ENCODE data around the gene GH1. TPM values are rescaled to one million over a fixed set of nuclear protein-coding genes. Genes with fewer than 3 reads are reported as not detected.

The GH1 gene
- total RNA-seq, 3 donors from 2014 or later, result not detected

DNA sequence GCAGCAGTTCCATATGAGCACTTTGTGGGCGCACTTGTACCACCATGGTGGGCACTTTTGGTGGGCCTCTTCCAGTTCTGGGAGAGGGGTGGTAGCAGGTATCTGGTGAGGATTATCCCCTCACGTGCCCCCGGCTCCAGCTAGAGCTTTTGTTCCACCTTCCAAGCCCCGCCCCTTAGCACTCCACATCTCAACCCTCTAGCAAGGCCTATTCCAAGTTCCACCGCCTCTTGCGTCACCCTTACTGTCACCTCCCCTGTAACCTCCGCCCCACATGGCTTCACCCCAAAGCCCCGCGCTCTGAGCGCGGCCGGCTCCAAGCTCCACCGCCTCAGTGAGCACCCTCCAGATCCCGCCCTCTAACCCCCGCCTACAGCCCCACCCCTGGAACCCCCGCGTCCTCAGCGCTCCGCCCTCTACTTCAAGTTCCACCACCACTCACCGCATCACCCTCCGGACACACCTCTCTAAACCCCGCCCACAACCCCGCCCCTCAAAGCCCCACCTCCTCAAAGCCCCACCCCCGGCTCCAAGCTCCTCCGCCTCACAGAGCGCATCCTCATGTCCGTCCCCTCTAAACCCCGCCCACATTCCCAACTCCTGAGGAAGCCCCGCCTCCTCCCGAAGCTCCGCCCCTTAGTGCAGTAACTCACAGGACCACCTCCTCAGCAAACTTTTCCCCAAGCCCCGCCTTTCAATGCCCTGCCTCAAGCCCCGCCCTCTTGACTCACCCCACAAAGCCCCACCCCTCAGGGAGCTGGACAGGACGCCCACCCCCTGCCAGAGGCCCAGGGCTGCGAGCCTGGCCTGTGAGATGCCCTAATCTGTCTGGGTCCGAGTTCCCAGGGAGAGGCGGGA, 42.9 kb upstream of the GH1 start:
- TF ChIP-seq, protein P1, sequence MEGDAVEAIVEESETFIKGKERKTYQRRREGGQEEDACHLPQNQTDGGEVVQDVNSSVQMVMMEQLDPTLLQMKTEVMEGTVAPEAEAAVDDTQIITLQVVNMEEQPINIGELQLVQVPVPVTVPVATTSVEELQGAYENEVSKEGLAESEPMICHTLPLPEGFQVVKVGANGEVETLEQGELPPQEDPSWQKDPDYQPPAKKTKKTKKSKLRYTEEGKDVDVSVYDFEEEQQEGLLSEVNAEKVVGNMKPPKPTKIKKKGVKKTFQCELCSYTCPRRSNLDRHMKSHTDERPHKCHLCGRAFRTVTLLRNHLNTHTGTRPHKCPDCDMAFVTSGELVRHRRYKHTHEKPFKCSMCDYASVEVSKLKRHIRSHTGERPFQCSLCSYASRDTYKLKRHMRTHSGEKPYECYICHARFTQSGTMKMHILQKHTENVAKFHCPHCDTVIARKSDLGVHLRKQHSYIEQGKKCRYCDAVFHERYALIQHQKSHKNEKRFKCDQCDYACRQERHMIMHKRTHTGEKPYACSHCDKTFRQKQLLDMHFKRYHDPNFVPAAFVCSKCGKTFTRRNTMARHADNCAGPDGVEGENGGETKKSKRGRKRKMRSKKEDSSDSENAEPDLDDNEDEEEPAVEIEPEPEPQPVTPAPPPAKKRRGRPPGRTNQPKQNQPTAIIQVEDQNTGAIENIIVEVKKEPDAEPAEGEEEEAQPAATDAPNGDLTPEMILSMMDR (IDR thresholded peaks at IDR 0.05), result no peak
- no peak for TF ChIP-seq POLR2AphosphoS5 (IDR thresholded peaks at IDR 0.05)
- no peak for TF ChIP-seq POLR2A (IDR thresholded peaks at IDR 0.05)
- H3K4me3 ChIP-seq, result peak overlapping the region in 2 of 3 donors; percentile 7 to 50
- DNase-seq (ENCODE audit: low spot score in 2 of 2), result no peak
- no peaks in the 10 kb centered on the region for H3K27me3 ChIP-seq
- H3K4me1 ChIP-seq, result no peaks in the 10 kb centered on the region
- H3K9me3 ChIP-seq, result no peaks in the 10 kb centered on the region
- intact Hi-C loops (cut with DNase I; ENCODE audit: low total_unique reads), result no loop called here
- H3K36me3 ChIP-seq, result no peaks in the 10 kb centered on the region
- peak overlapping the region; percentile 56 to 92 for H3K27ac ChIP-seq

DNA sequence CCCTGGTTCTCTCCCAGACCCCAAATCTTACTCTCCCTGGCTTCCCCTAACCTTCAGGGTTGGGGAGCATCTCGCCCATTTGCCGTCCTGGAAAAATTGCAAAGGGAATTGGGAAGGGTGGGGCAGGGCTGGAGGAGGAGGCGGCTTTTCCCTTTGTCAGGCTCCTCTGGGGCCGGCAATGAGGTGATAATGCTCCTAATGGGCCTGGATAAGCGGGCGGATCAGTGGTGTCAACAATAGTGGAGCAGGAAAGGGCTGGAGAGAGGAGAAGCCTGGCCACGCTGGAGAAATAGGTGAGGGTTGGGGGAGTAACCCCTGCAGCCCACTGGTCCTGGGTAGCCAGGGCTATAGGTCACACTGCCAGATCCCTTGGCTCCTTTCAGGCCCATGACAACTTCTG, 41.8 kb upstream of the GH1 start:
- TF ChIP-seq POLR2A (IDR thresholded peaks at IDR 0.05), result no peak
- no peak for TF ChIP-seq POLR2AphosphoS5 (IDR thresholded peaks at IDR 0.05)
- TF ChIP-seq, protein P1 (IDR thresholded peaks at IDR 0.05), result no peak
- no peaks in the 10 kb centered on the region for H3K36me3 ChIP-seq
- intact Hi-C loops (cut with DNase I; ENCODE audit: low total_unique reads), result no loop called here
- no peaks in the 10 kb centered on the region for H3K4me1 ChIP-seq
- no peaks in the 10 kb centered on the region for H3K9me3 ChIP-seq
- no peak for DNase-seq (ENCODE audit: low spot score in 2 of 2)
- H3K27ac ChIP-seq, result peak overlapping the region in 1 of 2 donors; percentile 59
- peak overlapping the region in 2 of 3 donors; percentile 7 to 50 for H3K4me3 ChIP-seq
- H3K27me3 ChIP-seq, result no peaks in the 10 kb centered on the region

DNA sequence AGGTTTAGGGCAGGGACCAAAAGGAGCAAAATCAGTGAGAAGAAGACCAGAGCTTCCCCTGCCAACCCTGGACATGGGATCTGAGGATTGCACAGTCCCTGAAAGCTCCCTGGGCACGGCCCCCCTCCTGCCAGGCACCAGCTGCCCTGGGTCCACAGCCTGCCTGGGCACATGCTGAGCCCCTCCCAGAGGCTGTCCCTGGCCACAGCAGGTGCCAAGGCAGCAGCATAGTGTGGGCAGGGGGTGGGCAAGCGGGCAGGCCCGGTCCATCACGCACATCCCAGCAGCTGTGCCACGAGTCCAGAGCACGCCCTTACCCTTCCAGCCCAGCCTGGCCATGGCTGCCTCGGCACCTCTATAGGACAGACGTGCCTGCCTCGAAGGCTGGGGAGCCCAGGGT, 41.4 kb upstream of the GH1 start:
- Histone ChIP-seq H3K27ac (peak overlapping the region in 1 of 2 donors; percentile 59), H3K9me3 (no peaks in the 10 kb centered on the region)
- no peak for TF ChIP-seq POLR2AphosphoS5 (IDR thresholded peaks at IDR 0.05)
- TF ChIP-seq, protein P1 (IDR thresholded peaks at IDR 0.05), result no peak
- no peak for TF ChIP-seq POLR2A (IDR thresholded peaks at IDR 0.05)

DNA sequence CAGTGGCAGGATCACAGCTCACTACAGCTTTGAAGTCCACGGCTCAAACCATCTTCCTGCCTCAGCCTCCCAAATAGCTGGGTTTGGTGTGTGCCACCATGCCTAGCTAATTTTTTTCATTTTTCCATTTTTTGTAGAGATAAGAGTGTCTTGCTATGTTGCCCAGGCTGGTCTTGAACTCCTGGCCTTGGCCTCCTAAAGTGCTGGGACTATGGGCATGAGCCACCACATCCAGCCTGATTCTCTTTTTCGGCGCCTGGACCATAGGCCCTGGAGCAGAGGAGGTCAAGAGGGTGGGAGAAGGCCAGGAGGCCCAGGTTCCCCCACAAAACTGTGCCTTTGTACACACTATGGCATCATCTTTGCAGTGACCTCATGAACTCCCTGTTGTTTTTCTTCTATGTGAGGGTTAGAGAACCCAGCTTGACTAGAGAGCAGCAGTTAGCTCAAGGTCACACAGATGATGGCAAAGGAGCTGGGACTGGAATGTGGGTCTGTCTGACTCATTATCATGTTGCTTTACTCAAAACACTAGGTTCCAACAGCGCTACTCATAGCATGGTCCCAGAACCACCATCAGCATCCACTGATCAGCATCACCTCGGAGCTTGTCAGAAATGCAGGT, 37.8 kb upstream of the GH1 start:
- H3K4me3 ChIP-seq, result no peak overlapping the region
- H3K27me3 ChIP-seq, result no peaks in the 10 kb centered on the region
- intact Hi-C loops (cut with DNase I; ENCODE audit: low total_unique reads), result no loop called here
- TF ChIP-seq POLR2AphosphoS5 (IDR thresholded peaks at IDR 0.05) (no peak), POLR2A (IDR thresholded peaks at IDR 0.05) (no peak)
- TF ChIP-seq, protein P1 (IDR thresholded peaks at IDR 0.05), result no peak
- no peaks in the 10 kb centered on the region for H3K4me1 ChIP-seq
- DNase-seq (ENCODE audit: low spot score in 2 of 2), result no peak
- no peaks in the 10 kb centered on the region for H3K36me3 ChIP-seq
- H3K27ac ChIP-seq, result no peak overlapping the region
- no peaks in the 10 kb centered on the region for H3K9me3 ChIP-seq

More for the DNA sequence above, 41.4 kb upstream of the GH1 start:
- intact Hi-C loops (cut with DNase I; ENCODE audit: low total_unique reads), result no loop called here
- Histone ChIP-seq H3K27me3 (no peaks in the 10 kb centered on the region), H3K4me3 (peak overlapping the region in 2 of 3 donors; percentile 7 to 50), H3K36me3 (no peaks in the 10 kb centered on the region), H3K4me1 (no peaks in the 10 kb centered on the region)
- DNase-seq (ENCODE audit: low spot score in 2 of 2), result no peak

DNA sequence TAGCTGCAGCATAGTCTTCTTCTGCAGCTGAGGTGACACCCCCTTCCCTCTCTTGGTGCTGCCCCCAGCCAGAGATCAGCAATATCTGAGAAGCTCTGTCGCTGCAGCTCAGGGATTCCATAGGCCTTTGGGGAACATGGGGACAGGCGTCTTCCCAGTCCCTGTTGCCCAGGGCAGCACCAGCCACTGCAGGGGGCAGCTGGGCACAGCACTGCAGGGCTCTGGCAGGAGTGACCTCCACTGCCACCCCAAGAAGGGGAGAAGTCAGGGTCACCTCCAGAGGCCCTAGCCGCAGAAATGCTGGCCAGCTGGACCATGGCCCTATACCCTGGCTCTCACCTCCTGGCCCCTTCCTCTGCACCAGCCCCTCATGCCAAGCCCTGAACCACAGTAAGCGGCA, 37.2 kb upstream of the GH1 start:
- Histone ChIP-seq H3K4me1 (no peaks in the 10 kb centered on the region), H3K4me3 (no peak overlapping the region), H3K27ac (no peak overlapping the region), H3K36me3 (no peaks in the 10 kb centered on the region), H3K27me3 (no peaks in the 10 kb centered on the region), H3K9me3 (no peaks in the 10 kb centered on the region)
- no peak for TF ChIP-seq POLR2A (IDR thresholded peaks at IDR 0.05)
- TF ChIP-seq, protein P1 (IDR thresholded peaks at IDR 0.05), result no peak
- TF ChIP-seq POLR2AphosphoS5 (IDR thresholded peaks at IDR 0.05), result no peak
- no peak for DNase-seq (ENCODE audit: low spot score in 2 of 2)
- intact Hi-C loops (cut with DNase I; ENCODE audit: low total_unique reads), result no loop called here
